GM03348 (cell line): ENCODE results near the gene CSRNP2.
"Not testable (repeated sequence)": the region's sequence is repeated elsewhere in the genome, so short reads cannot be mapped to it uniquely, and the experiment has no call there.

Experiments
- DNase-seq: peaks from one replicate; pipeline ENCODE4 v3.0.0; 2012; ENCODE audit warnings: low spot score

The CSRNP2 gene, protein sequence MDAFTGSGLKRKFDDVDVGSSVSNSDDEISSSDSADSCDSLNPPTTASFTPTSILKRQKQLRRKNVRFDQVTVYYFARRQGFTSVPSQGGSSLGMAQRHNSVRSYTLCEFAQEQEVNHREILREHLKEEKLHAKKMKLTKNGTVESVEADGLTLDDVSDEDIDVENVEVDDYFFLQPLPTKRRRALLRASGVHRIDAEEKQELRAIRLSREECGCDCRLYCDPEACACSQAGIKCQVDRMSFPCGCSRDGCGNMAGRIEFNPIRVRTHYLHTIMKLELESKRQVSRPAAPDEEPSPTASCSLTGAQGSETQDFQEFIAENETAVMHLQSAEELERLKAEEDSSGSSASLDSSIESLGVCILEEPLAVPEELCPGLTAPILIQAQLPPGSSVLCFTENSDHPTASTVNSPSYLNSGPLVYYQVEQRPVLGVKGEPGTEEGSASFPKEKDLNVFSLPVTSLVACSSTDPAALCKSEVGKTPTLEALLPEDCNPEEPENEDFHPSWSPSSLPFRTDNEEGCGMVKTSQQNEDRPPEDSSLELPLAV

DNA sequence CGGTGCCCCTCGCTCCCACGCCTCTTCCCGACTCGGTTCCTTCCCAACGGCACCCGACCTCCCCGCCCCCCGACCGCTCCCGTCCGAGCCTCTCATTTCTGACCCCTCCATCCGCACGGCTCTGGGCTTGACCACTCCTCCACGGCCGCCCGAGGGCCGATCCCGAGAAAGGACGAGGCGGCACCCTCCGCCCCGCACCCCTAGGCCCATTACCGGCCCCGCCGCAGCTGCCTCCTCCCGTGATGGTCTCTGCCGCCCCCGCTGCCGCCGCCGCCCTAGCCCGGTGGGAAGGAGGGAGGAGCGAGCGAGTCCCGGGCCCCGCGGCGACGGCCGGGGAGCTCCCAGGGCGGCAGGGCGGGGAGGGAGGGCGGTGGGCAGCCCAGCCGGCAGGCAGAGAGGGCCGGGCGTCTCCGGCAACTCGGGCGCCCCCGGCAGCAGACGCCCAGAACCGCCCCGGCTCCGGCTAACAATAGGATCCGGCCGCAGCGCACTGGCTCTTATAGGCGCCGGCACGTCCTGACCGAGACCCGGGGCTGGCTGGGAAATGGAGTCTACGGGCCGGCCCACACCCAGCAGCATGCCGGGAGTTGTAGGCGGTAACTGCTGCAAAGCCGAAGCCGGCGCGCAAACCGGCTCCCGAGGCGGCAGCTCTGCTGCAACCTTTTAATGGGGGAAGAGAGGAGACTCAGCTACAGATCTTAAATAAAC is at the start of gene CSRNP2:
CSRNP2 (minus strand) TSS at position 471 of the 708 bp plus-strand sequence. CDS start 7,035 bp downstream, outside the sequence.
- DNase-seq: peak; percentile 99

DNA sequence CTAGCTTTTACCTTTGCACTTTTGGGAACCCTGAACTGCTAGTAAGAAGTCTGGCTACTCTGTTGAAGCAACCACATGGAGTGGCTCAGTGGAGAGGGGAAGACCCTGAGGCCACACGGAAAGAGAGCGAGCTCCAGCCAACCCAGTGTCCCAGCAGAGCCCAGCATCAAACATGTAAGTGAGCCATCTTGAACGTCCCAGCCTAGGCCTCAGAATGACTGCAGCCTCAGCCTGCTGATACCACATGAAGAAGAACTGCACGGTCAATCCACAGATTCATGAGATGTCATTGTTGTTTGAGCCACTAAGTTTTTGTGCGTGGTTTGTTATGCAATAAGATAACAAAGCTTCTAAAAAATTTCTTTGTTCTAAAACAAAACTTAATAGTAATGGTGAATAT is 49.3 kb upstream of the CSRNP2 start:
- no peak for DNase-seq

DNA sequence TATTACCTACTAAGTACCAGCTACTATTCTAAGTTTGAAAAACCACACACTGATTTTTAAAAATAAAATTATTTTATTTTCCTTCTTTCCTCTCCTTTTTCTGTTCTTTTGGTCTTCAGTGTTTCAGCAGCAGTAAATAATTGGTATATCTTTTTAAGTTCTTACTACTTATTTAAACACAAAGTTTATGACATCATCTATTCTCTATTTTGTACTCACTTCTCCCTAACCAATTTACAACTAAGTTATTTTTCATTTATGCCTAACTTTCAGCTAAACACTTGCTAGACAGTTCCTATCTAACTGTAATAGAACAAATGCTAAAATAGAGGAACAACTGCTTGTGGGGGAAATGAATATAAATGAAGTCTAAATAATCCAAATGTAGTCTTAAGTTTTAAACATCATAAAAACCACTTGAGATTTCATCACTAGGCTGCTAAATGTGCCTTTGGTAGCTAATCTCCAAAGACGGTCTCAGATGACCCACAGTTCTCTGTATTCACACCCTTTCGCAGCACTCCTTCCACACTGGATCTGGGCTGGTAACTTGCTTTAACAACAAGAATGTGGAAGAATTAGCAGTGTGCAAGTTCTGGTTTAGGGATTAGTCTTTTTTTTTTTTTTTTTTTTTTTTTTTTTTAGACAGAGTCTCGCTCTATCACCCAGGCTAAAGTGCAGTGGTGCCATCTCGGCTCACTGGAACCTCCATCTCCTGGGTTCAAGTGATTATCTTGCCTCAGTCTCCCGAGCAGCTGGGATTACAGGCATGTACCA is 48.5 kb upstream of the CSRNP2 start:
- DNase-seq: no peak

DNA sequence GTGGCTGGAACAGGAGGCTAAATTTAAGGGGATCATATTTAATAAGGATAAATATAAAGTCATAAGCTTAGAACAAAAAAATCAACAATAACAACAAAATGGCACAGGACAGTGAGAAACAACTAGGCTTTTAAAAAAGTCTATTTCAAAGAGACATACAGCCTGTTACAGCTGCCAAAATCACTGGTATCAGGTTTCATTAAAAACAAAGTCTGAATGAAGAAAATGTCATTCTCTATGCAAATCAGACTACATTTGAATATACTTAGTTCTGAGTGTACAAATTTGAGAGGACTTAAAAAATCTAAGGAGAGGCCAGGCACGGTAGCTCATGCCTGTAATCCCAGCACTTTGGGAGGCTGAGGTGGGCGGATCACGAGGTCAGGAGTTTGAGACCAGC is 45.5 kb upstream of the CSRNP2 start:
- DNase-seq: no peak

DNA sequence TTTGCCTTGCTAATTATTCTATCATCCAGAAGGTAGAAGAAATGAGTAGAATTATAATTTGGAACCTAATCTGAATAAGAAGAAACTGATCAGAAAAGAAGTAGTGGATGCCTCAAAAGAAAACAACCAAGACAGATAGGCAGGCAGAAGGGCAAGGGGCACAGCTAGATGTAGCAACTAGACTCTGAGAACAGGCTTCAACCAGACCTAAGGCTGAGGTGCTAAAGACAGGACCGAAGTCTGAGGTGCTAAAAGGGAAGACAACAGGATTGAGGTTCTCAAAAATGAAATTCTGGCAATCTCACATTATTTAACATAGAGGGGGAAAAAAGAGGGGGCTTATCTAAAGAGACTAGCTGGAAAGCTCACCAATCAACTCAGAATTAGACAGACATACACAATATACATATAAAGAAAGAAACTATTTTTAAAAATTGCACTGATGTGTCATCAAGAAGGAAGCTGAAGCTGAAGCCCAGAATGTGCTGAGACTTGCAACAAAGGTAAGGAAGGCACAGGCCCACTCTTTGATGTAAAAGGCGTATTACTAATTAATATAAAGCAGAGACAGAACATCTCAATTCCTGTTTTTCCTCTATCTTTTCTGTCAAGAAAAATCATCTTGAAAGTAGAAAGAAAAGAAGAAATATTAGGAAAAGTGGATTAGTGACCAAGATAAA is 43.8 kb upstream of the CSRNP2 start:
- DNase-seq: peak; percentile 18

GRCh38 chr12:51126297-51126696 is 42.9 kb upstream of the CSRNP2 start:
- DNase-seq: no peak

DNA sequence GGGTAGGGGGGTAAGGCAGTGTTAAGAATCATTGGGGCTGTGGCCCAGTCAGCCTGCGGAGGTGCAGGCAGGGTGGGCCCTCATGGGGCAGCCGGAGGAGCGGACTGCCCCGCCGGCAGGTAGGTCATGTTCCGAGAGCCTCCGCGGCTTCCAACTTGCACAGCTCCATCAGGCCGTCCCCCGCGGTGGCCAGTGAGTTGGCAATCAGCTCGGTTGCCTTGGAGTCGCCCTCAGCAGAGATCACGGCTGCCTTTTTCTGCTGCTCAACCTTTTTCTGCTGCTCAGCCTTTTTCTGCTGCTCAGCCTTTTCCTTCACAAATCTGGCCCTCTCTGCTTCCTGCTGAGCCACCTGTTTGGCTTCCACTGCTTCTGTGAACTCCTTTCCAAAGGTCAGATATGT is 41.1 kb upstream of the CSRNP2 start:
- DNase-seq: no peak

GRCh38 chr12:51122844-51123243 is 39.4 kb upstream of the CSRNP2 start:
- DNase-seq: no peak

GRCh38 chr12:51118706-51119105 is 35.3 kb upstream of the CSRNP2 start:
- peak; percentile 34 for DNase-seq

DNA sequence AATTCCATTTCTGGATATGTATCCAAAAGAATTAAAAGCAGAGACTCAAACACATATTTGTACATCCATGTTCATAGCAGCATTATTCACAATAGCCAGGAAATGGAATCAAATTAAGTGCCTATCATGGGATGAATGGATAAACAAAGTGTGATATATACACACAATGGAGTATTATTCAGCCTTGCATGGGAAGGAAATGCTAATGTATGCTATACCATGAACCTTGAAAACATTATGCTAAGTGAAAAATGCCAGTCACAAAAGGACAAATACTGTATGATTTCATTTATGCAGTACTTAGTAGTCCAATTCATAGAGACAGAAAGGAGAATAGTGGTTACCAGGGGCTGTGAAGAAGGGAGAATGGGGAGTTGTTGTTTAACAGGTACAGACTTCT is 32.1 kb upstream of the CSRNP2 start:
- no peak for DNase-seq

DNA sequence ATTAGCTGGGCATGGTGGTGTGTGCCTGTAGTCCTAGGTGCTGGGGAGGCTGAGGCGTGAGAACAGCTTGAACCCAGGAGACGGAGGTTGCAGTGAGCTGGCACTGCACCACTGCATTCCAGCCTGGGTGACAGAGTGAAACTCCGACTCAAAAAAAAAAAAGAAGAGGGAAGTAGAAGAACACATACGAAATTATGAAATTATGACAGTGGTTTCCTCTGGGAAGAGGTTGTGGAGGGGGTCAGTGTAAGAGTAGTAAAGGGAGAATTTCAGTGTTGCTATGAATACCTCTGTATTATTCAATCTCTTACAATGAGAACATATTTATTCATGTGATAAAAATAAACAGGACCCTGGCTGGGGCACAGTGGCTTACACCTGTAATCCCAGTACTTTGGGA is 24.7 kb upstream of the CSRNP2 start:
- no peak for DNase-seq

DNA sequence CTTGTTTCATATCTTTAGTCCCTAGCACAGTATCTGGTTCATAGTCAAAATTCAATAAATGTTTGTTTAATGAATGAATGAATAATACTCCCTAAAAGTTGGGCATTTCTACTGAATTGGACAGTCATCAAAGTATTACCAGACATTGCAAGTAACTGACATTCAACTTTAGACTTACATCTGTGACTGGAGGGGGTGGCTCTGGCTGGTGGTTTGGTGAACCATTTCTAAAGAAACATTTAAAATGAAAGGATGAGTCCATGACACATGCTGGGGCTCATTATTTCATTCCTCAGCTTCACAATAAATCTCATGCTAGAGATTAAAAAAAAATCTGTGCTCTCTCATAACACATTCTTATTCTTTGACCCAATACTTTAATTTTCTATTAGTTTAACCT is 20.6 kb upstream of the CSRNP2 start:
- no peak for DNase-seq

DNA sequence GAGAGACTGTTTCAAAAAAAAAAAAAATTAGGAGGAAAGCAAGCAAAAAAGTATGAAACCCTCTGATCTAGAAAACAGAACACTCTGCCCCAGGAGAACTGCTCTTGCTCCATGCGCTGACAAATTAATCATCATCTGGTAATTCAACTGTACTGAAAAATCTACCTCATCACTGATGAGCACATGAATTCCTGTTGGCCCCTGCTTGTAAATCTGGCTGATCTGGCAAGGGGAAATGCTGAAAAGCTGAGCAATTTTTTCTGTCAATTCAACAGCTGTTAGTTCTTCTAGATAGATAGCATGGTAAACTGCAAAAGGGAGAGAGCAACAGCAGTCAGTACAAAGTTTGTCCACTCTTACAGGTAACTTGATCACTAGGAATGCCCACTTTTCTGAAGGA is 15.2 kb upstream of the CSRNP2 start:
- DNase-seq: no peak

DNA sequence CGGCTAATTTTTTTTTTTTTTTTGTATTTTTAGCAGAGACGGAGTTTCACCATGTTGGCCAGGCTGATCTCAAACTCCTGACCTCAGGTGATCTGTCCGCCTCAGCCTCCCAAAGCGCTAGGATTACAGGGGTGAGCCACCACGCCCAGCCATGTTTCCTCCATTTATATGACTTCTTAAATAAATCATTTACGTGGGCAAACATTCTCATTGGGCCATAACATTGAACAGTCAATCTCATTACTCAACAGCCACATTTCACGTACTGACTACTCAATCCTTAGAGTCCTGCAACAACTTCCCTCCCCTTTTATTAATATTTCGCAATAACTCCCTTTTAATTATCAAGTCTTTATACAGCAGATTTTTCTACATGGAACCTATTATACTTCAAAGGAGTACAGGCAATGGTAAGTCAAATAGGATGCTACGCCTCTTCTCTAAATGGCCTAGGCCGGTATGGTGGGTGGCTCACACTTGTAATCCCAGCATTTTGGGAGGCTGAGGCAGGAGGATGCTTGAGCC is 7.4 kb upstream of the CSRNP2 start:
- DNase-seq: no peak

DNA sequence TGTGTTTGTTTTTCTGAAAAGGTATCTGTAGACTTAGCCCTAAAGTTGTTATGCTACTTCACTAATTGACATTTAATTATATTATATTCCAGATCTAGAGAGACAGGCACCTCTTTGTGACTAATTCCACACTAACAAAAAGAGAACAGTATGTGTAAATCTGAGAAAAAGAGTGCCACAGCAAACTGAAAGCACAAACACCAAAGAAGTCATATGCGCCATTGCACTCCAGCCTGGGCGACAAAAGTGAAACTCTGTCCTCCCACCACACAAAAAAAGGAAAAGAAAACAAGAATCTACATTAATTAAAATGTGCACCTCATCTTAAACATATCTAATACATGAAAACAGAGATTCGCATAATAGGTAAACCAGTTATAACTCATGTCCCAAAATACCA is 4.4 kb upstream of the CSRNP2 start:
- DNase-seq: no peak

DNA sequence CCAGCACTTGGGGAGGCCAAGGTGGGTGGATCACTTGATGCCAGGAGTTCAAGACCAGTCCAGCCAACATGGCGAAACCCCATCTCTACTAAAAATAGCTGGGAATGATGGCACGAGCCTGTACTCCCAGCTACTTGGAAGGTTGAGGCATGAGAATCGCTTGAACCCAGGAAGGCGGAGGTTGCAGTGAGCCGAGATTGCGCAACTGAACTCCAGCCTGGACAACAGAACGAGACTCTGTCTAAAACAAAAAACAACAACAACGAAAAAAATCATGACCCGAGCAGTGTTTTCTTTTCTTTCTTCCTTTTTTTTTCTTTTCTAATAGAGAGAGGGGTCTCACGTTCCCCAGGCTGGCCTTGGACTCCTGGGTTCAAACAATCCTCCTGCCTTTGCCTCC is 3.5 kb upstream of the CSRNP2 start:
- no peak for DNase-seq

DNA sequence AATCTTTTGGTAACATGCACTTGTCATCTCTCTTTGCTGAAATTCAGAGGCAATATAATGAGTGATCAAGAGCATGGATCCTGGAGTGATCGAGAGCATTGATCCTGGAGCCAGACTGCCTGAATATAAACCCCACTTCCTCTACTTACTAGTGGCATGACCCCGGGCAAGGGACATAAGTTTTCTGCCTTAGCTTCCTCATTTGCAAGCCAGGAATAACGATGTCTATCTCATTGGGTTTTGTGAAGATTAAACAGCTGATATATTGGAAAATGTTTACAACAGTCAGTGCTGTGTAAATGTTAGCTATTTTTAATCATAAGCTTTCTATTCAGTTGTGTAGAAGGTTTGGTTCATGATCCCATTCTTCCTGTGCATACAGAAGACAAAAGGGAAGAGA is 2.4 kb upstream of the CSRNP2 start:
- no peak for DNase-seq

GRCh38 chr12:51082561-51083125 is 753 bp downstream of the CSRNP2 start:
- no peak for DNase-seq

DNA sequence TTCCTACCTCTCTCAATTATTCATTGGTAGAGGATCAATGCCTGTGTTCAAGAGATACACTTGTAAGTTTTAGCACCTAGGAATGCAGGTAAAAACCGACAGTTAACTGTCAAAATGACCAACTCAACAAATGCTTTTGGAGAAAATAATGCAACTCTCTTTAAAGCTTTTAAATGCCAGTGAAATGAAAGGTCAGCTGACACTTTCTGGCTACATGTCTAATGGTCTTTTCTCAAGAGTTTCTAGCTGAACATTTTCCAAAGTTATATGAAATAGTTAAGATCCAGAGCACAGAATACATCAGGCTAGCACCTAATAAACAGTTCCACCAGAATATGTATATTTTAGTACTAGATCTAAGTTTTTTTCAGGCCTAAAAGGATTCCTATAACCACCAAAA is 2.0 kb downstream of the CSRNP2 start:
- DNase-seq: no peak

GRCh38 chr12:51080136-51080535 is 3.3 kb downstream of the CSRNP2 start:
- DNase-seq: no peak

DNA sequence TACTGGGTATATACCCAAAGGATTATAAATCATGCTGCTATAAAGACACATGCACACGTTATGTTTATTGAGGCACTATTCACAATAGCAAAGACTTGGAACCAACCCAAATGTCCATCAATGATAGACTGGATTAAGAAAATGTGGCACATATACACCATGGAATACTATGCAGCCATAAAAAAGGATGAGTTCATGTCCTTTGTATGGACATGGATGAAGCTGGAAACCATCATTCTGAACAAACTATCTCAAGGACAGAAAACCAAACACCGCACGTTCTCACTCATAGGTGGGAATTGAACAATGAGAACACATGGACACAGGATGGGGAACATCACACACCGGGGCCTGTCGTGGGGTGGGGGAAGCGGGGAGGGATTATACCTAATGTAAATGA is 4.5 kb downstream of the CSRNP2 start:
- DNase-seq: not testable (repeated sequence)
